Esophagus squamous epithelium (tissue), 4 donors: ENCODE data around the gene SORCS1.

ENCODE experiments used
- POLR2A ChIP-seq, 4 donors: fragments of 450-650 bp; IDR thresholded peaks; one replicate each; pipeline ENCODE4 v1.6.1; 2017; ENCODE audit warnings: antibody characterized with exemption in 4 of 4, mild to moderate bottlenecking in 4 of 4, moderate library complexity in 3 of 4
- TF ChIP-seq, protein P1 (sequence below), 6 experiments: fragments of 450-650 bp in 4 of 6; fragments of 200-600 bp in 2 of 6; sonication (generic) in 2 of 6; IDR thresholded peaks; one replicate each; pipeline ENCODE4 v1.5.1; 2016 to 2019; ENCODE audit warnings: antibody characterized with exemption in 6 of 6, mild to moderate bottlenecking in 4 of 6, moderate library complexity in 4 of 6

DNA sequence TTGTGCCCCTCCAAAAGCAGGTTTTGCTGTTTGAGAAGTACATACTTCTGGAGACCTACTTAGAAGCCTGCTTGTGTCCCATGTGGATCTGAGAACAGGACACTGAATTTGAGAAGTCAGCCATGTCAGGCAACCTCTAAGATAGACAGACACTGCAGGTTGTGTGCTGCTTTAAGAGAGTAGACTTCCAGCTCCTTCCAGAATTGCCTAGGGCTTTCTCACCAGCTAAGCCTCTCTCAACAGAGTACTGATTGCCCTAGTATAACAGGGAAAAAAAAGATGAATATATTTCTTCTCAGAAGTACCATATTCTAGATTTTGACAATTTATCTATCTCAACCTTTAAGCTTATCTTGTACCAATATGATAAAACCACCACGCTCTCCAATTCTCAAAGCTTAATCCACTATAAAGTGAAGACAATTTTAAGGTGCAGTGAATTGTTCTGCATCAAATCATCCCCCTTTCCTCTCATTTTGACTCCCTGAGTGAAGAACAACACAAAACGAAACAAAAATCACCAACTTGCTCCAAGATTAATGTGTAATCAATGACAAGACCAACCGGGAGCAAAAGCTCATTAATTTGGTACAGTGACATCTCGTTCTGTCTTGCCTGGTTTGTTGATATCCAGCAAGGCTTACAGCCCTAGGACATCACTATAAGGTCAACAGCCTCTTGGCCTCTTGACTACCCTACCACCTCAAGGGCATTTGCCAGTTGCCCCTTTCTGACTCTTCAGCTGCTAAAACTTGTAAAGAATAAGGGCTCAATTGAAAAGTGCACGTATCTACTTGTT lies 214.6 kb downstream of the SORCS1 start:
- TF ChIP-seq, protein P1, sequence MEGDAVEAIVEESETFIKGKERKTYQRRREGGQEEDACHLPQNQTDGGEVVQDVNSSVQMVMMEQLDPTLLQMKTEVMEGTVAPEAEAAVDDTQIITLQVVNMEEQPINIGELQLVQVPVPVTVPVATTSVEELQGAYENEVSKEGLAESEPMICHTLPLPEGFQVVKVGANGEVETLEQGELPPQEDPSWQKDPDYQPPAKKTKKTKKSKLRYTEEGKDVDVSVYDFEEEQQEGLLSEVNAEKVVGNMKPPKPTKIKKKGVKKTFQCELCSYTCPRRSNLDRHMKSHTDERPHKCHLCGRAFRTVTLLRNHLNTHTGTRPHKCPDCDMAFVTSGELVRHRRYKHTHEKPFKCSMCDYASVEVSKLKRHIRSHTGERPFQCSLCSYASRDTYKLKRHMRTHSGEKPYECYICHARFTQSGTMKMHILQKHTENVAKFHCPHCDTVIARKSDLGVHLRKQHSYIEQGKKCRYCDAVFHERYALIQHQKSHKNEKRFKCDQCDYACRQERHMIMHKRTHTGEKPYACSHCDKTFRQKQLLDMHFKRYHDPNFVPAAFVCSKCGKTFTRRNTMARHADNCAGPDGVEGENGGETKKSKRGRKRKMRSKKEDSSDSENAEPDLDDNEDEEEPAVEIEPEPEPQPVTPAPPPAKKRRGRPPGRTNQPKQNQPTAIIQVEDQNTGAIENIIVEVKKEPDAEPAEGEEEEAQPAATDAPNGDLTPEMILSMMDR (IDR thresholded peaks at IDR 0.05), result no peak
- TF ChIP-seq POLR2A (IDR thresholded peaks at IDR 0.05), result no peak
